Sigmoid colon (tissue), 4 donors: Measurements from ENCODE around the gene CDK5RAP3.
"Not testable (repeated sequence)": the region's sequence is repeated elsewhere in the genome, so short reads cannot be mapped to it uniquely, and the experiment has no call there.

Source experiments
- CTCF ChIP-seq, 4 experiments: fragments of 450-650 bp in 3 of 4; fragments of 200-600 bp in 1 of 4; IDR thresholded peaks; one replicate each; pipeline ENCODE4 v1.5.1; 2016 to 2019; ENCODE audit warnings: antibody characterized with exemption in 4 of 4, mild to moderate bottlenecking in 3 of 4, moderate library complexity in 2 of 4
- EP300 ChIP-seq, 4 donors: sonication (generic); formaldehyde crosslinking; IDR thresholded peaks; one replicate each; pipeline ENCODE4 v1.6.1; 2017; ENCODE audit warnings: antibody characterized with exemption in 4 of 4
- POLR2A ChIP-seq, 2 donors: fragments of 450-650 bp; IDR thresholded peaks; one replicate each; pipeline ENCODE4 v1.6.1; 2016; ENCODE audit warnings: antibody characterized with exemption in 2 of 2, mild to moderate bottlenecking in 2 of 2, moderate library complexity in 2 of 2
- POLR2AphosphoS5 ChIP-seq, 4 donors: sonication (generic); formaldehyde crosslinking; IDR thresholded peaks; one replicate each; pipeline ENCODE4 v1.6.1; 2017; ENCODE audit warnings: antibody characterized with exemption in 4 of 4

- not testable (repeated sequence) for TF ChIP-seq CTCF, POLR2A, EP300, POLR2AphosphoS5 (IDR thresholded peaks at IDR 0.05)
Measured at GRCh38 chr17:47988445-47988844, 17.5 kb downstream of the CDK5RAP3 start.
